NB4 (cell line): Measurements from ENCODE around the gene CASP10.

Experiments
- DNase-seq: peaks from one replicate; pipeline ENCODE4 v3.0.0; 2010; ENCODE audit warnings: low read depth
- H3K4me3 ChIP-seq: one replicate; pipeline ENCODE4 v1.5.1; 2011; ENCODE audit warnings: mild to moderate bottlenecking, low read depth, low read length, moderate library complexity
- CTCF ChIP-seq: IDR thresholded peaks from one replicate; pipeline ENCODE4 v1.5.1; 2012; ENCODE audit warnings: low read depth, low read length
- MAX ChIP-seq: IDR thresholded peaks from 2 replicates; pipeline ENCODE4 v1.6.1; 2011; ENCODE audit warnings: low read depth, low read length
- MYC ChIP-seq: IDR thresholded peaks from 2 replicates; pipeline ENCODE4 v1.6.1; 2011; ENCODE audit warnings: low read depth, low read length
- POLR2A ChIP-seq: IDR thresholded peaks from 2 replicates; pipeline ENCODE4 v1.6.1; 2011; ENCODE audit warnings: mild to moderate bottlenecking; ENCODE audit not compliant: insufficient read length; ENCODE audit errors: extremely low read depth

CASP10 gene

GRCh38 chr2:201262718-201263117, 79.8 kb downstream of the CASP10 start:
- peak overlapping the region; percentile 21 for H3K4me3 ChIP-seq
- no peak for TF ChIP-seq MAX
- no peak for TF ChIP-seq MYC
- no peak for TF ChIP-seq CTCF
- TF ChIP-seq POLR2A: no peak
- DNase-seq: no peak

GRCh38 chr2:201263779-201264178, 80.8 kb downstream of the CASP10 start:
- DNase-seq: no peak
- no peak for TF ChIP-seq CTCF
- no peak for TF ChIP-seq MYC
- no peak for TF ChIP-seq POLR2A
- TF ChIP-seq MAX: no peak
- H3K4me3 ChIP-seq: peak overlapping the region; percentile 21

GRCh38 chr2:201264472-201265173, 81.7 kb downstream of the CASP10 start:
- DNase-seq: peak; percentile 66
- TF ChIP-seq MYC (no peak), POLR2A (no peak), CTCF (no peak), MAX (no peak)
- H3K4me3 ChIP-seq: no peak overlapping the region

GRCh38 chr2:201266629-201267028, 83.7 kb downstream of the CASP10 start:
- TF ChIP-seq CTCF: no peak
- no peak for TF ChIP-seq MYC
- TF ChIP-seq POLR2A: no peak
- TF ChIP-seq MAX: no peak
- H3K4me3 ChIP-seq: no peak overlapping the region
- DNase-seq: no peak

- DNase-seq: no peak
- TF ChIP-seq MYC (no peak), MAX (no peak), CTCF (no peak), POLR2A (no peak)
- no peak overlapping the region for H3K4me3 ChIP-seq
These were observed 84.5 kb downstream of the CASP10 start for GRCh38 chr2:201267278-201268030.
